Heart right ventricle (tissue), 16 donors: Measurements from ENCODE around the gene DIMT1. TPM values are rescaled to one million over a fixed set of nuclear protein-coding genes. Genes with fewer than 3 reads are reported as not detected.

Experiments
- ATAC-seq, 8 donors: fragments of 200-7000 bp; cut with Tn5 transposase; one replicate each; pipeline ENCODE4 v1.9.1; 2020; ENCODE audit warnings: mild to moderate bottlenecking in 8 of 8, moderate library complexity in 8 of 8, moderate number of reproducible peaks in 1 of 8
- DNase-seq, 2 donors: peaks; one replicate each; pipeline ENCODE4 v3.0.0-alpha.2; 2020
- H3K27ac ChIP-seq, 10 donors: fragments of 200-600 bp; sonication (generic) in 2 of 10; one replicate each; pipeline versions ENCODE4 v1.5.0 to v1.8.0; 2020 to 2022; ENCODE audit warnings: mild to moderate bottlenecking in 3 of 10
- H3K27me3 ChIP-seq, 7 donors: fragments of 200-600 bp; one replicate each; pipeline ENCODE4 v1.8.0; 2021 to 2022; ENCODE audit warnings: mild to moderate bottlenecking in 2 of 7
- H3K36me3 ChIP-seq, 9 donors: fragments of 200-600 bp; sonication (generic) in 1 of 9; one replicate each; pipeline versions ENCODE4 v1.5.0 to v1.8.0; 2020 to 2022; ENCODE audit warnings: mild to moderate bottlenecking in 2 of 9
- H3K4me1 ChIP-seq, 9 donors: fragments of 200-600 bp; sonication (generic) in 1 of 9; one replicate each; pipeline versions ENCODE4 v1.5.0 to v1.8.0; 2020 to 2022; ENCODE audit warnings: mild to moderate bottlenecking in 4 of 9
- H3K4me3 ChIP-seq, 10 donors: fragments of 200-600 bp; sonication (generic) in 2 of 10; one replicate each; pipeline versions ENCODE4 v1.5.0 to v1.8.0; 2020 to 2022; ENCODE audit warnings: mild to moderate bottlenecking in 7 of 10, moderate library complexity in 2 of 10
- H3K9me3 ChIP-seq, 11 donors: fragments of 200-600 bp in 10 of 11; sonication (generic) in 2 of 11; one replicate each; pipeline versions ENCODE4 v1.5.0 to v1.8.0; 2013 to 2022; ENCODE audit warnings: mild to moderate bottlenecking in 2 of 11, control low read depth in 1 of 11, moderate library complexity in 1 of 11
- CTCF ChIP-seq, 9 donors: fragments of 200-600 bp; sonication (generic) in 2 of 9; IDR thresholded peaks; one replicate each; pipeline versions ENCODE4 v1.5.0 to v1.8.0; 2021 to 2022; ENCODE audit warnings: antibody characterized with exemption in 9 of 9, mild to moderate bottlenecking in 5 of 9, moderate library complexity in 1 of 9
- WGBS, 2 donors: extraction: QIAGEN DNeasy Blood & Tissue Kit; methylation state at CpG; one replicate each; pipeline ENCODE4 v1.1.7; 2013; ENCODE audit warnings: inconsistent platforms in 1 of 2; 5-methylcytosine and 5-hydroxymethylcytosine counted together
- intact Hi-C, 10 donors: fragments of 100-400 bp; cut with DNase I; formaldehyde crosslinking; loops; one replicate each; pipeline versions ENCODE4 v1.11.1 to v1.14.2; 2022
- long read RNA-seq, 3 donors: library from polyadenylated mRNA; unstranded; transcript quantifications; one replicate each; pipeline ENCODE4 v2.0.0, GENCODE V29; 2020 to 2021
- polyA plus RNA-seq, 2 donors: library from polyadenylated mRNA; stranded (reverse); fragments of 200-250 nt; gene quantifications; one replicate each; pipeline ENCODE4 v1.2.3, GENCODE V29; 2013
- total RNA-seq, 10 donors: library from RNA; stranded (reverse); fragmentation: NEBNext Ultra II Directional in 3 of 10; extraction: Animal tissue kit (Norgen Biotek cat#: 25700) in 3 of 10; gene quantifications; one replicate each; pipeline versions ENCODE4 v1.2.1 to v1.2.4, GENCODE V29; 2021 to 2023
- donor health status: Arrhythmogenic right ventricular cardiomyopathy.
- donor health status: ischemic (EF 13 %, LVEDD 7.1; RV severe dilation, severe dysfunction).
- donor health status: healthy with polysubstance abuse.
- donor health status: DM: no; HTN: yes; CAD: no.
- donor health status: DM: no; HTN: no; CAD: no.
- donor health status: ischemic (EF 25% LVEDD 6.9; RV normal size, moderate dysfunction).
- donor health status: ischemic (EF 25% LVEDD 5.7; RV mildly dilated, moderate dysfunction).
- donor health status: healthy.
- donor health status: DM: yes; HTN: yes; CAD: no.
- donor health status: Ischemic cardiomyopathy.
- donor health status: ischemic (EF 35%, LVEDD 5.7; RV mildly dilated, moderate dysfunction).
- donor health status: nonischemic (EF 11% LVEDD 7.7; RV severe dilation, severe dysfunction).
- donor health status: DM: yes; HTN: yes; CAD: no.
- donor health status: PGD.
- donor health status: ischemic (EF 29% LVEDD 5.4; RV normal size, mild dysfunction).
- donor health status: nonischemic (EF 23%, LVEDD 6.1; RV moderate dilation, normal function).

The DIMT1 gene
- total RNA-seq = 10 to 100 TPM; 15.9 to 23.0 (median 19.0) TPM
- polyA plus RNA-seq = 10 to 100 TPM; 10.5 to 18.0 TPM
- long read RNA-seq, donor 1, transcript DIMT1-201 (12 exons, 2,859 nt) = major isoform, 15 of 21 reads
- long read RNA-seq, donor 1, partial matches to known transcripts = 1 of 21 reads
- long read RNA-seq, donor 1, other reads (novel, unspliced or antisense) = 4 of 21 reads
- long read RNA-seq, donor 2, transcript DIMT1-201 (12 exons, 2,859 nt) = major isoform, 9 of 14 reads
- long read RNA-seq, donor 2, partial matches to known transcripts = 0 of 14 reads
- long read RNA-seq, donor 2, other reads (novel, unspliced or antisense) = 5 of 14 reads
- long read RNA-seq, donor 3, transcript DIMT1-201 (12 exons, 2,859 nt) = major isoform, 104 of 118 reads
- long read RNA-seq, donor 3, partial matches to known transcripts = 8 of 118 reads
- long read RNA-seq, donor 3, other reads (novel, unspliced or antisense) = 4 of 118 reads

- ATAC-seq (peak; percentile 99 to 100 (median 99)), DNase-seq (peak; percentile 92 to 97)
- Histone ChIP-seq H3K27ac (peak within 1 kb of the TSS; percentile 88 to 99 (median 97)), H3K4me3 (peak within 1 kb of the TSS; percentile 55 to 99 (median 83)), H3K27me3 (no peaks in the 10 kb centered on the region), H3K36me3 (peaks cover 0 to 37% (median 21%) of the 10 kb centered on the region in 9 donors), H3K4me1 (peaks cover 5 to 25% (median 14%) of the 10 kb centered on the region in 9 donors), H3K9me3 (peaks cover 0 to 4% (median 0%) of the 10 kb centered on the region in 11 donors)
- TF ChIP-seq CTCF (IDR thresholded peaks at IDR 0.05) = peak in 2 of 9 donors; percentile 12 to 21
- intact Hi-C loops = loop anchor here in 2 of 10 donors (5.0 to 10.0 kb wide), 2 partner anchors 96 to 99 kb away; partner anchors contain the start of gene KIF2A (in 2 of the 2)
- 0% methylated on average over 65 to 66 of the region's 66 CpGs for WGBS, 2 donors
Observed at GRCh38 chr5:62403411-62404250, at the start of gene DIMT1. Gene DIMT1, minus strand, starts transcription at chr5:62403905. Its CDS starts 133 bp downstream, at chr5:62403772.

GRCh38 chr5:62450259-62450658 is 46.6 kb upstream of the DIMT1 start:
- ATAC-seq = no peak
- DNase-seq = no peak
- H3K27ac ChIP-seq = no peak overlapping the region
- no peaks in the 10 kb centered on the region for H3K4me1 ChIP-seq
- no peaks in the 10 kb centered on the region for H3K9me3 ChIP-seq
- TF ChIP-seq CTCF (IDR thresholded peaks at IDR 0.05) = no peak
- H3K36me3 ChIP-seq = peaks cover 0 to 77% (median 16%) of the 10 kb centered on the region in 9 donors
- intact Hi-C loops = loop anchor here in 1 of 10 donors (10.0 kb wide), 1 partner anchor 525 kb away; no protein-coding TSS in a partner anchor
- no peaks in the 10 kb centered on the region for H3K27me3 ChIP-seq
- WGBS, 2 donors = 79 to 82% methylated on average over 2 of the region's 2 CpGs
- no peak overlapping the region for H3K4me3 ChIP-seq

- ATAC-seq (no peak), DNase-seq (no peak)
- Histone ChIP-seq H3K36me3 (peaks cover 0 to 71% (median 16%) of the 10 kb centered on the region in 9 donors), H3K27ac (no peak overlapping the region), H3K4me3 (no peak overlapping the region), H3K4me1 (no peaks in the 10 kb centered on the region), H3K9me3 (no peaks in the 10 kb centered on the region), H3K27me3 (no peaks in the 10 kb centered on the region)
- TF ChIP-seq CTCF (IDR thresholded peaks at IDR 0.05) = no peak
- intact Hi-C loops = loop anchor here in 1 of 10 donors (10.0 kb wide), 1 partner anchor 1516 kb away; the partner anchor contains the start of gene HTR1A
- 87 to 97% methylated on average over 5 of the region's 5 CpGs for WGBS, 2 donors
Observed at GRCh38 chr5:62448528-62448927, 44.8 kb upstream of the DIMT1 start.

- no peaks in the 10 kb centered on the region for H3K27me3 ChIP-seq
- ATAC-seq = peak in 5 of 8 donors; percentile 28 to 52 (median 31)
- no peaks in the 10 kb centered on the region for H3K9me3 ChIP-seq
- intact Hi-C loops = no loop called here
- peaks cover 6 to 40% (median 30%) of the 10 kb centered on the region in 9 donors for H3K4me1 ChIP-seq
- H3K27ac ChIP-seq = peak overlapping the region; percentile 27 to 78 (median 61)
- peaks cover 0 to 7% (median 0%) of the 10 kb centered on the region in 9 donors for H3K36me3 ChIP-seq
- WGBS, 2 donors = 28 to 38% methylated on average over 5 of the region's 5 CpGs
- TF ChIP-seq CTCF (IDR thresholded peaks at IDR 0.05) = no peak
- DNase-seq = no peak
- peak overlapping the region in 4 of 10 donors; percentile 8 to 16 (median 15) for H3K4me3 ChIP-seq
Observed at GRCh38 chr5:62432621-62433064, 28.9 kb upstream of the DIMT1 start.
